Breast epithelium (tissue), 3 donors: ENCODE measurements around the gene ZNF507.

Experiments
- POLR2A ChIP-seq: fragments of 450-650 bp; IDR thresholded peaks from one replicate; pipeline ENCODE4 v1.6.1; 2016; ENCODE audit warnings: antibody characterized with exemption, mild to moderate bottlenecking, moderate library complexity
- POLR2AphosphoS5 ChIP-seq, 3 donors: sonication (generic); formaldehyde crosslinking; IDR thresholded peaks; one replicate each; pipeline ENCODE4 v1.6.1; 2017; ENCODE audit warnings: antibody characterized with exemption in 3 of 3
- TF ChIP-seq, protein P1 (sequence below), 3 donors: fragments of 450-650 bp; IDR thresholded peaks; one replicate each; pipeline ENCODE4 v1.5.1; 2016 to 2017; ENCODE audit warnings: antibody characterized with exemption in 3 of 3, mild to moderate bottlenecking in 3 of 3, moderate library complexity in 3 of 3

DNA sequence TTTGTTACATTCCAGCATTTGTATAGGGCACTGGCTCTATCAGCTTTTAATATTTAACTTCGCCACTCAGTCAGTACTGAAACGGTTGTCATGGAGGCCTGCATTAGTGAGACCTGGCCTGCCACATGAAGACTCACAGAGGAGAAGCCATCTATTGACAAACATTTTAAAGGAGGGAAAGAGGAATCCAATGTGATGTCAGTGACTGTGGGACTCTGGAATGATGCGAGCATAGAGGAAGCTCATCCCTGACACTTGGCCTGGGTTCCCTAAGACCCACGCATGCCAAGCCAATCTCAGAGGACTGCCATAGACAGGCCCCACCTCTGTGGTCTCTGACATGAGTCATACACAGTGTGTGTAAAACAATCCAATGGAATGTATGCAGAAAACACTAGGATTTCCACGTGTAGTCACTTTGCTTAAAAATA lies 52.3 kb downstream of the ZNF507 start:
- TF ChIP-seq, protein P1, sequence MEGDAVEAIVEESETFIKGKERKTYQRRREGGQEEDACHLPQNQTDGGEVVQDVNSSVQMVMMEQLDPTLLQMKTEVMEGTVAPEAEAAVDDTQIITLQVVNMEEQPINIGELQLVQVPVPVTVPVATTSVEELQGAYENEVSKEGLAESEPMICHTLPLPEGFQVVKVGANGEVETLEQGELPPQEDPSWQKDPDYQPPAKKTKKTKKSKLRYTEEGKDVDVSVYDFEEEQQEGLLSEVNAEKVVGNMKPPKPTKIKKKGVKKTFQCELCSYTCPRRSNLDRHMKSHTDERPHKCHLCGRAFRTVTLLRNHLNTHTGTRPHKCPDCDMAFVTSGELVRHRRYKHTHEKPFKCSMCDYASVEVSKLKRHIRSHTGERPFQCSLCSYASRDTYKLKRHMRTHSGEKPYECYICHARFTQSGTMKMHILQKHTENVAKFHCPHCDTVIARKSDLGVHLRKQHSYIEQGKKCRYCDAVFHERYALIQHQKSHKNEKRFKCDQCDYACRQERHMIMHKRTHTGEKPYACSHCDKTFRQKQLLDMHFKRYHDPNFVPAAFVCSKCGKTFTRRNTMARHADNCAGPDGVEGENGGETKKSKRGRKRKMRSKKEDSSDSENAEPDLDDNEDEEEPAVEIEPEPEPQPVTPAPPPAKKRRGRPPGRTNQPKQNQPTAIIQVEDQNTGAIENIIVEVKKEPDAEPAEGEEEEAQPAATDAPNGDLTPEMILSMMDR (IDR thresholded peaks at IDR 0.05): no peak
- TF ChIP-seq POLR2A (no peak), POLR2AphosphoS5 (IDR thresholded peaks at IDR 0.05) (no peak)
